HG02759 (cell line): ENCODE data around the gene CHMP1B.

Source experiments
- ATAC-seq: cut with Tn5 transposase; IDR thresholded peaks from one replicate; pipeline ENCODE4 v1.9.1; 2021; ENCODE audit warnings: mild to moderate bottlenecking, moderate library complexity; ENCODE audit not compliant: unreplicated experiment

CHMP1B gene

DNA sequence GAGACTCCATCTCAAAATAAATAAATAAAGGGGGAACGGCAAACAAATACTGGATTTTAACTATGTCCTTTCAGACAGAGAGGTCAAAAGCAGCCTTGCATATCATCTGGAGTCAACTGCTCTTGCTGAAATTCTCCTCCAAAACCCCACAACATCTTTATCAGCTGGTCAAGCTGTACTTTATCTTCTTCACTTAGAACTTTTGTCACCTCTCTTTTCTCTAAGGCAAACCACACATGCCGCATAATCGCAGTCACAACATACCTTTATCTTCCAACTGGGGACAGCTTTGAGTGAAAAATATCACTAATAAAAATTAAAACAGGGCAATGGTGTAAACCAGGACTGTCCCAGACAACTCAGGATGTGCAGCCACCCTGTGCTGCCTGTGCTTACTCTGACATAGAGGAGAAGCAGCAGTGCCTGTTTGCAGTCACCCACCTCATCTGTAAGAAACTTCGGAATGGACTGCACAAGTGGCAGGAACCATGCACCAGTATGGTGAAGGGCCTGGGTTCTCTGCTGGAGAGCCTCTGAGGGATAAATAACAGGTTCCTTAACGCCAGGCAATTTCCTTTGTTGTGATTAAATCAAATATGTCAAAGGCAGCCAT lies 50.7 kb downstream of the CHMP1B start:
- ATAC-seq, result no peak

DNA sequence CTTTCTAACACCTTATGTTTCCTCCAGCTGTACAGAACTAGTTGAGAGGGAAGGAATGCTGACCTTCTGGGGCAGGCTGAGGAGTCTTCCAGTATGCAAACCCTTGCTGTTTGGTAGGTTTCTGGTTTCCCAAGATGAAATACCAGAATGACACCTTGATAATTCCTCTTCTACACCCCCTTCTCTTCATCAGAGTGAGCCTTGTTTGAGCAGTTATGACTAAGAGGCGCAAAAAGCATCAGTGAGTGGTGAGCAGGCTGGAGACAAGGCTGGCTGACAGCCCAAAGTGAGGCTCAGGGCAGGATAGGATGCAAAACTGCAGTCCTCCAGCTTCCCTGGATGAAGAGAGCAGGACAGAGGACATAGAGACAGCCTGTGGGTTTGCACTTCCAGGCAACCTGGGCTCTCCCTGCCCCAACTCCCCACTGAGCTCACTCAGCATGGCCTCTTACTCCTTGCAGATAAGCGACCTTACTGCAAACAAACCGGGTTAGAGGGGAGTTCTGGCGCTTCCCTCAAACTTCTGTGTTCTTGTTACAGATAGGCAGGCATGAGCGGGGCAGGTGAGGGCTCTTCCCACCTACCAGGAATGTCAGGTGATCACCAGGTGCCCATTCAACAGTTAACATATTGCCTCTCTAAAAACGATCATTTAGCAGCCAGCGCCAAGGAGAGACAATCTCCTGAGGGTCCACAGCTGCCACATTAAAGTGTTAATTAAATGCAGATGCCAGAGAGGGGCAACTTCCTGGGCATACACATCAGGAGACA lies 51.5 kb downstream of the CHMP1B start:
- no peak for ATAC-seq
